NCI-H2227 treated with DMSO at 0.1 percent for 48 hours (cell line): ENCODE data around the gene CDC25C.
"Not testable (repeated sequence)": the region's sequence is repeated elsewhere in the genome, so short reads cannot be mapped to it uniquely, and the experiment has no call there.

ENCODE experiments used
- DNase-seq: peaks from one replicate; lab custom pipeline; 2025; lab: John Stamatoyannopoulos, UW

Gene CDC25C

GRCh38 chr5:138346889-138347288, 15.3 kb upstream of the CDC25C start:
- DNase-seq = no peak

- no peak for DNase-seq
Measured at GRCh38 chr5:138344887-138345622, 13.5 kb upstream of the CDC25C start.

- DNase-seq = no peak
Measured at GRCh38 chr5:138340008-138340407, 8.4 kb upstream of the CDC25C start.

GRCh38 chr5:138339464-138339863, 7.9 kb upstream of the CDC25C start:
- DNase-seq = no peak

- DNase-seq = no peak
Measured at GRCh38 chr5:138339091-138339456, 7.5 kb upstream of the CDC25C start.

DNA sequence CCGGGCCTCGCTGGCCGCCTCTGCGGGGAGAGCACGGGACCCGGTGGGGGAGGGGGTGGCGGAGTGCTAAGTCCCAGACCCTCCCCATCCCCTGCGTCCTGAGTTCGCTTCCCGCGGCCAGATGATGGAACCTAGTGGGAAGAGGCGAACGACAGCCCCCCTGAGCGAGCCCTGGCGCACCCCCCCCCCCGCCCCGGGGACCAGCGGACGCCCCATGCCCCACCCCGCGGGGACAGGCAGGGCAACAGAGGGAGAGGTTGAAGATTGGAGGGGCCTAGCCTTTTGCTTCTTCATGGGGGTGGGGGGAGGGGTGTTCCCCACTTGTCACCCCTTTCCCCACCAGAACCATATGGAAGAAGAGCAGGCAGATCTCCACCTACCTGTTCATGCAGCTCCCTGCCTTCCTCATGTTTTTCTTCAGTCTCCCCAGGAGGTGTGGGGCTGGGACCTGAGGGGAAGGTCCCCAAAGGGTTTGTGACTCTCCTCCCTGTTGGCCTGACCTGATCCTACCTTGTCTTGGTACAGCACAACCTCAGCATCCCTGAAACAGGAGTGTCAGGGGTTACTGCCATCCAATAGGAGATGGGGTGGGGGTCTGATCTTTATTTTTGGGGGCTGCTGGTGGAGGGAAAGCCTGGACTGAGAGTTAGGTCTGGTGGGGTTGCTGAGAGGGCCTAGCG, 6.9 kb upstream of the CDC25C start:
- no peak for DNase-seq

GRCh38 chr5:138337685-138338410, 6.2 kb upstream of the CDC25C start, which contains the start of gene FAM53C:
Gene FAM53C, plus strand, starts transcription at chr5:138338266. Its CDS starts 3,070 bp downstream, at chr5:138341336.
- DNase-seq = peak; percentile 93

DNA sequence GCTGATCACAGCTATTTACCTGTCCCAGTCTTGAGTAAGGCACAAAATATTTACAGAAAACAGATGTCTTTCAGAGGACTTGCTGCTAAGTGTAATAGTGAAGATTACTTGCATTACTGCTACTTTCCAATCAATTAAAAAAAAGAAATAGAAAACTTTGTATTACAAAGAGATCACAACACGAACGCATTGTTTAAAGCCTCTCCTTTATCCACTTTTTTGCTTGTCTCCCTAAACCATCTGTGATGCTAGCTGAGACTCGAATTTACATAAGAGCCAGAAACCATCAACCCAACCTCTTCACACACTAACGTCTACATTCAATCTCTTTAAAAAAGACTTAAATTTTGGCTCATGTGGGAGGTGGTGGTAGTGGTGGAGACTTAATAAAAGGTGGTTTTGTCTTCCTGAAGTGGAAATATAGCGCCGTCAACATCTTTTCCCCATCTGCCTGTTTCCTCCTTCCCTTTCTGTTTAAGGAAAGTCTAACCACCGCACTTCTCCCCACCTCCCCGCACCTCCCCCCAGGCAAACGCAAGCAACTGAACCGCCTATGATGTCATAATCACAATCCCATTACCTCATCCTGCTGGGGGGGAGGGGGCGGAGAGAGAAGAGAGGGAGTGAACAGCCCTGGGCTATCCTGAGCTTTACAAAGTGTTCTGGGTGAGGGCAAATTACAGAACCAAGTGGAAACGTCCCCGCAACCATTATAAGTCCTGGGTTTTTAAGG, 5.5 kb upstream of the CDC25C start:
- peak; percentile 88 for DNase-seq

DNA sequence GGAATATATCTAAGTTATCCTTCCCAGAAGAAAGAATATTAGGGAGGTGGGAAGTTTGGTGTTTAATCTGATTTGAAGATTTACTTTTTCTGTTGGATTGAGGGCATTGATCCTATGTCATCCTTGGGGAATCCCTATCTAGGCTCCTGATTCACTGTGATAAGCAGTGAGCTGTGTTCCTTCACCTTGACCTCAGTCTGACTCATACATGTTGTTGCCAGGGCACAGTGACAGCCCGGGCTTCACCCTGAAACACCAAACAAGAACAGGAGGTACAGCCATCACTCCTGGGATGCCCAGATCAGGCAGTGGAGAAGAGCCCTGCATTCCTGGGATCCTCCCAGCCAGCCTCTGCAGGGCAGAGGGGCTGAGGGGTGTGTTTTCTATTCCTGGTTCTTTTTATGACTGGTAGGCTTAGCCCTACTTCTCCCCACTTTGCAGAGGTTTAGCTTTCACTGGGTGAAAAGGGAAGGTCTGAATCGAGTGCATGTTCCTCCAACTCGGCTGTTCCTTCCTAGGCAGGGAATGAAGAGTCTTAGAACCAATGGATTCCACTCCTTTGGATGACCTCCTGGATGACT, 3.4 kb upstream of the CDC25C start:
- no peak for DNase-seq

DNA sequence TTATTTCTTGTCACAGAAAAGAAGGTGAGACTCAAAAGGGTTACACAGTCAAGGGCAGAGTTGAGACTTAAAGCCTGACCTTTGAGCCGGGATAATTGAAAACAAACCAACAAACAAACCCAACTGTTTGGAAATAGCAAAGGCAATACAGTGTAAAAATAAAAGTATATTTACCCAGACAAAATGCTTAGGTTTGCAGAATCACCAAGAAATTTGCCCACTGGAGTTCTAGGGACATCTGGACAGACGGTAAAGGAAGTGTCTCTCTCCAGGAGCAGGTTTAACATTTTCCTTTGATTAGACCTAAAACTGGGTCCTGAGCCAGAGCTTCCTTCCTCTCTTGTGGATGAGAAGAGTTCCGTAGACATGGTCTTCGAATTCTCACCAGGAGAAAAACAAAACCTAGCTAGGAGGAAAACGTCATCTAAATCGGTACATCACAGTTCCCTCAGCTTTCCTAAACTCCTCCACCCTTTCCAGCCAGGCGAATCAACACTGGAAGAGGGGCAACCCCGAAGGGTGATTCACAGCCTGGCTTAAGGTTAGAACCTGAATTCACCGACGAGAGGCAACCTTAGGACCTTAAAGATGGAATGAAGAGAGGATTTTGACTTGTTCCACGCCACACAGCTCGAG, 673 bp downstream of the CDC25C start:
- no peak for DNase-seq

GRCh38 chr5:138318211-138318610, 13.4 kb downstream of the CDC25C start:
- not testable (repeated sequence) for DNase-seq

DNA sequence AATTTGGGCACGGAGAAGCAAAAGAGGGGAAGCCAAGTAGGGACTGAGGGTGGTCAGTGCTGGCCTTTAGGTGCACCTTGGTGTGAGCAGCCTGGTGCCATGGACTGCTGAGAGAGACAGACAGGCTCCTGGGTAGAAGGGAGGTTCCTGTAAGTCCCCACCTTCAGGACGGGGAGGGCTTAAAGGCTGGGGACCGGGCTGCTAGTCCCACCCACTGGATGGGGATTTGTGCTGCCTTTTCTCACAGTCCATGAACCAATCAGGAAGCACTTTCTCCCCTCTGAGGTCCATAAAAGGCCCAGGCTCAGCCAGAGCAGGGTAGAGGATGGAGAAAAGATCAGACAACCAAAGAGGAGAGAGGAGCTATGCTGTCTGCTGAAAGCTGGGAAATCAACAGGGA, 15.2 kb downstream of the CDC25C start:
- no peak for DNase-seq

DNA sequence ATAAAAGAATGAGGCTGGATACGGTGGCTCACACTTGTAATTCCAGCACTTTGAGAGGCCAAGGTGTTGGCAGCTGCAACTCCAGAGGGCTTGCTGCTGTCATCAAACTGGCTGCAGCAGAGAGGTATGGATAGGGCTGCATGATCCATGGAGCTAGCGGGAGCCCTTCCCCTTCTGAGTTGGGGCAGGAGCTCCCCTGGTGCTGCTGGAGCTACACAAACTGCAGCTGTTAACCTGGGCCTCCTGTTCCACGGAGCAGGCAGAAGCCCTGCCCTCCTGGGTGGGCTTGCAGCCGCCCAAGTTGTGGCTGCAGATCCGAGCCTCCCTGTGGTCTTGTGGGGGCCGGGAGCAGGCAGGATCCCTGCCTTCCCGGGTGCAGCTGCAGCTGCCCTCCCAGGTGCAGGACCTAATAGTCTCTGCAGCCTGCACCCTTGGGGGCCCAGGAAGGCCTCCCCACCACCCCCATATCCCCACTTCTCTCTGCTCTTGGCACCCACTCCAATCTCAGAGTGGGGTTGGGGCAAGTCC, 15.8 kb downstream of the CDC25C start:
- DNase-seq = no peak

- DNase-seq = no peak
Measured at GRCh38 chr5:138305797-138306196, 25.8 kb downstream of the CDC25C start.

- DNase-seq = no peak
Measured at GRCh38 chr5:138303372-138303771, 28.2 kb downstream of the CDC25C start.

- no peak for DNase-seq
Measured at GRCh38 chr5:138289296-138289695, 42.3 kb downstream of the CDC25C start.

DNA sequence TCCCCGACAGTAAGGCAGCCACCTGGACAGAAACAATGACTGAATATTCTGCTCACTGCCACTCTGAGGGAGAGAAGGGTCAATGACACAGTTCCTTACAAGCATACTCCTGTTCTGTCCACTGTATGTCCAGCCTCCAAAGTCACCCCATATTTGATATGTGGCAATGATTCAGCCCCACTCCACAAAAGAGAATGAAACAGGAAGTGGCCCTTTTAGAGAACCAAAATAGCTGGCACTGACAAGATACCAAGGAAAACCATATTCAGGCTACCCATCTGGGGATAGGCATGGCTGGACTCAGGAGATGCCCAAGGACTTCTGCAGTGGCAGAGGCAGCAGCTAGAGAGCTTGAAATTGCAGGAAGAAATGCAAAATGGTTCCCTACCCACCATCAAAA, 44.4 kb downstream of the CDC25C start:
- no peak for DNase-seq

DNA sequence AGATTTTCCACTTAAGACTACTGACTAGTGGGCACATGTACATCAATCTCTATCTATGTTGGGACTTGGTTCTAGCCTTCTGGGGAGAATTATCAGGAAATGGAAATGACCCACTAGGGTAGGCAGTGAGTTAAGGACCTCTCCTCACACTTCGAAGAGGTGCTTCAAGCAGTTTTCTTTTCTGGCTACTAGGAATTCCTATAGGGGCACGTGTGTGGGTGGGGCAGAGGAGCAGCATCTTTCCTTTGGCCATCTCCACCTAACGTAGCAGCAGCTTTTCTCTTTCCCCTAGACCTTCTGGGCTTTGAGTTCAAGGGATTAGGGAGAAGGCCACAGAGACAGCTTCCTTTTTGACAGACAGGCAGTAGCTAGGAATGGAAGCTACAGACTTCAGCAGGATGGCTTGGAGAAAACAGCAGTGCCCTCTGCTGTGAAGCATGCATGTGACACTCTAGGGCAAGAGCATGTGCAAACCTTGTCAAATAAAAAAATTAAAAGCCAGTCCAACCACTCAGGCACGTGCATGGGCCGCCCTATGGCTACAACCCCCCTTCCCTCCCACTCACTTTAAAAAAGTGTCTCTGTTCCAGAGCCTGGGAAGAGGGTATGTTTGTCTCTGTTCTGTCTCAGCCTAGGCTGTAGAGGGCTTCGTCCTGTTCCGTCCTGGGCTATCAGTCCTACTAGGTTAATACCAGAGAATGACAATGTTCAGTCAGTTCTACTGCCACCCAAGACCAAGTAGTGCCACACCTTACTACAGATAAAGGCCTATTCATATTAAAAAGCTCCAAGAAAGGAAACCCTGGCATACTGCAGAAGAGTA, 48.5 kb downstream of the CDC25C start:
- peak; percentile 28 for DNase-seq

GRCh38 chr5:138280915-138281314, 50.7 kb downstream of the CDC25C start:
- no peak for DNase-seq

DNA sequence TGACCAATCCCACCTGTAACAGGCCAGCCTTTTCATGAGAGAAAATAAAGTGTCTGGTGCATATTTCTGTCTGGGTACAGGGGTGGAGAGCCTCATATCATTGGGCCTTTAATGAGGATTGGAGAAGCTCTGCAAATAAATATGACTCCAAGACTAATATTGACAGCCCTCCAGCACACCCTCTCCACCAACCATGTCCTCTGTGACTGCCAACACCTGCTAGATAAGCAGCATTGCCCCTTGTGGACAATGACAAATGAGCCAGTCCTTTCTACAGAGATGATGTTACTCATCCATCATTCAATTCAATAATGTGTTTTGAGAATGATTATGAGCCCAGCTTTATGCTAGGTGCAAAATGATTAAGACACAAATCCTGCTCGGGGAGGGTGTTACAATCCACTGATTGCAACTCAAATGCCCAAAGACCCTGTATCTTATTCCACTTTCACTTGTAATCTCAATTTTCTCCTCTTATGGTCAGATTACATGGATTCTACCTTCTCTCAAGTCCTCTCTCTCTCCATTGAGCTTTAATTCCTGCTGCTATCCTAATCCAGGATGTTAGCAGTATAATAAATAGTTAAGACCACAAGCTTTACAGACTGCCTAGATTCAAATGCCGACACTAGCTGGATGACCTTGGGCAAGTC, 55.1 kb downstream of the CDC25C start:
- DNase-seq = no peak
